HCT116 (cell line): ENCODE measurements around the gene DOCK11.

ENCODE experiments used
- ELF1 ChIP-seq: IDR thresholded peaks from 2 replicates; pipeline ENCODE4 v1.6.1; 2012; ENCODE audit warnings: low read depth, borderline replicate concordance
- EZH2 ChIP-seq: fragments of 200-600 bp; sonication (generic); IDR thresholded peaks from 2 replicates; pipeline ENCODE4 v1.6.1; 2017; ENCODE audit warnings: antibody characterized with exemption, mixed run types
- EZH2phosphoT487 ChIP-seq: fragments of 200-600 bp; IDR thresholded peaks from 2 replicates; pipeline ENCODE4 v1.6.1; 2018; ENCODE audit warnings: antibody characterized with exemption, borderline replicate concordance
- JUND ChIP-seq: IDR thresholded peaks from 2 replicates; pipeline ENCODE4 v1.6.1; 2012
- POLR2A ChIP-seq: IDR thresholded peaks from 2 replicates; pipeline ENCODE4 v1.7.0; 2011; ENCODE audit warnings: borderline replicate concordance; ENCODE audit not compliant: insufficient read depth, insufficient read length; ENCODE audit errors: extremely low read depth
- POLR2AphosphoS5 ChIP-seq: IDR thresholded peaks from 2 replicates; pipeline ENCODE4 v1.6.1; 2011; ENCODE audit warnings: mild to moderate bottlenecking, low read depth, low read length, moderate library complexity
- RAD21 ChIP-seq: IDR thresholded peaks from 2 replicates; pipeline ENCODE4 v1.6.1; 2012; ENCODE audit warnings: low read depth, mild to moderate bottlenecking
- SIN3A ChIP-seq: IDR thresholded peaks from 2 replicates; pipeline ENCODE4 v1.6.1; 2012; ENCODE audit warnings: low read depth
- TCF7L2 ChIP-seq: IDR thresholded peaks from 2 replicates; pipeline ENCODE4 v1.7.0; 2011; ENCODE audit warnings: borderline replicate concordance, inconsistent platforms; ENCODE audit not compliant: insufficient read depth, insufficient read length; ENCODE audit errors: extremely low read depth
- TF ChIP-seq, protein P1 (sequence below), 3 experiments: fragments of 200-600 bp in 1 of 3; sonication (generic) in 1 of 3; IDR thresholded peaks in 2 of 3; conservative IDR thresholded peaks in 1 of 3; 2 replicates each; pipeline ENCODE4 v1.5.1; 2012 to 2017; ENCODE audit warnings: low read depth in 2 of 3, low read length in 2 of 3, antibody characterized with exemption in 1 of 3, borderline replicate concordance in 1 of 3, control low read depth in 1 of 3, mild to moderate bottlenecking in 1 of 3, mixed read lengths in 1 of 3, mixed run types in 1 of 3, moderate library complexity in 1 of 3; ENCODE audit not compliant: insufficient read depth in 1 of 3
- TF ChIP-seq, protein P2 (sequence below): IDR thresholded peaks from 2 replicates; pipeline ENCODE4 v1.6.1; 2012; ENCODE audit warnings: low read depth
- TF ChIP-seq, protein P3 (sequence below): IDR thresholded peaks from 2 replicates; pipeline ENCODE4 v1.6.1; 2011; ENCODE audit warnings: mild to moderate bottlenecking, low read length, moderate library complexity; ENCODE audit not compliant: insufficient replicate concordance; ENCODE audit errors: extremely low read depth
- TF ChIP-seq, protein P4 (sequence below): IDR thresholded peaks from 2 replicates; pipeline ENCODE4 v1.6.1; 2012
- TF ChIP-seq, protein P5 (sequence below): IDR thresholded peaks from 2 replicates; pipeline ENCODE4 v1.6.1; 2012

DNA sequence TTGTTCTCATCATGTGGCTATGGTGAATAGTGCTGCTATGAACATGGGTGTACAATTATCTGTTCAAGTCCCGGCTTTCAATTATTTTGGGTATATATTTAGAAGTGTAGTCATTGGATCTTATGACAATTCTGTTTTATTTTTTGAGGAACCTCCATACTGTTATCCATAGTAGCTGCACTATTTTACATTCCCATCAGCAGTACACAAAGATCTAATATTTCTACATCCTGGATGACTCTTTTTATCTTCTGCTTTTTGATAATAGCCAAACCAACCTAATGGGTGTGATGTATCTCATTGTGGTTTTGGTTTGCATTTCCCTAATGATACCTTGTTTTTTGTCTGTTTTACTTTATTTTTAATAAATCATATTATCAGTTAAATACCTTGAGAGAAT, 218.9 kb downstream of the DOCK11 start:
- TF ChIP-seq, protein P1, sequence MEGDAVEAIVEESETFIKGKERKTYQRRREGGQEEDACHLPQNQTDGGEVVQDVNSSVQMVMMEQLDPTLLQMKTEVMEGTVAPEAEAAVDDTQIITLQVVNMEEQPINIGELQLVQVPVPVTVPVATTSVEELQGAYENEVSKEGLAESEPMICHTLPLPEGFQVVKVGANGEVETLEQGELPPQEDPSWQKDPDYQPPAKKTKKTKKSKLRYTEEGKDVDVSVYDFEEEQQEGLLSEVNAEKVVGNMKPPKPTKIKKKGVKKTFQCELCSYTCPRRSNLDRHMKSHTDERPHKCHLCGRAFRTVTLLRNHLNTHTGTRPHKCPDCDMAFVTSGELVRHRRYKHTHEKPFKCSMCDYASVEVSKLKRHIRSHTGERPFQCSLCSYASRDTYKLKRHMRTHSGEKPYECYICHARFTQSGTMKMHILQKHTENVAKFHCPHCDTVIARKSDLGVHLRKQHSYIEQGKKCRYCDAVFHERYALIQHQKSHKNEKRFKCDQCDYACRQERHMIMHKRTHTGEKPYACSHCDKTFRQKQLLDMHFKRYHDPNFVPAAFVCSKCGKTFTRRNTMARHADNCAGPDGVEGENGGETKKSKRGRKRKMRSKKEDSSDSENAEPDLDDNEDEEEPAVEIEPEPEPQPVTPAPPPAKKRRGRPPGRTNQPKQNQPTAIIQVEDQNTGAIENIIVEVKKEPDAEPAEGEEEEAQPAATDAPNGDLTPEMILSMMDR (IDR thresholded peaks at IDR 0.05 in 2 of 3, conservative IDR thresholded peaks at IDR 0.05 in 1 of 3; ENCODE audit: borderline replicate concordance in 1 of 3, insufficient read depth in 1 of 3, low read depth in 2 of 3, low read length in 2 of 3): no peak
- TF ChIP-seq, protein P2, sequence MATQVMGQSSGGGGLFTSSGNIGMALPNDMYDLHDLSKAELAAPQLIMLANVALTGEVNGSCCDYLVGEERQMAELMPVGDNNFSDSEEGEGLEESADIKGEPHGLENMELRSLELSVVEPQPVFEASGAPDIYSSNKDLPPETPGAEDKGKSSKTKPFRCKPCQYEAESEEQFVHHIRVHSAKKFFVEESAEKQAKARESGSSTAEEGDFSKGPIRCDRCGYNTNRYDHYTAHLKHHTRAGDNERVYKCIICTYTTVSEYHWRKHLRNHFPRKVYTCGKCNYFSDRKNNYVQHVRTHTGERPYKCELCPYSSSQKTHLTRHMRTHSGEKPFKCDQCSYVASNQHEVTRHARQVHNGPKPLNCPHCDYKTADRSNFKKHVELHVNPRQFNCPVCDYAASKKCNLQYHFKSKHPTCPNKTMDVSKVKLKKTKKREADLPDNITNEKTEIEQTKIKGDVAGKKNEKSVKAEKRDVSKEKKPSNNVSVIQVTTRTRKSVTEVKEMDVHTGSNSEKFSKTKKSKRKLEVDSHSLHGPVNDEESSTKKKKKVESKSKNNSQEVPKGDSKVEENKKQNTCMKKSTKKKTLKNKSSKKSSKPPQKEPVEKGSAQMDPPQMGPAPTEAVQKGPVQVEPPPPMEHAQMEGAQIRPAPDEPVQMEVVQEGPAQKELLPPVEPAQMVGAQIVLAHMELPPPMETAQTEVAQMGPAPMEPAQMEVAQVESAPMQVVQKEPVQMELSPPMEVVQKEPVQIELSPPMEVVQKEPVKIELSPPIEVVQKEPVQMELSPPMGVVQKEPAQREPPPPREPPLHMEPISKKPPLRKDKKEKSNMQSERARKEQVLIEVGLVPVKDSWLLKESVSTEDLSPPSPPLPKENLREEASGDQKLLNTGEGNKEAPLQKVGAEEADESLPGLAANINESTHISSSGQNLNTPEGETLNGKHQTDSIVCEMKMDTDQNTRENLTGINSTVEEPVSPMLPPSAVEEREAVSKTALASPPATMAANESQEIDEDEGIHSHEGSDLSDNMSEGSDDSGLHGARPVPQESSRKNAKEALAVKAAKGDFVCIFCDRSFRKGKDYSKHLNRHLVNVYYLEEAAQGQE: no peak
- TF ChIP-seq TCF7L2 (no peak), POLR2A (no peak), EZH2 (no peak), EZH2phosphoT487 (no peak), RAD21 (no peak), POLR2AphosphoS5 (no peak), ELF1 (no peak), SIN3A (no peak), JUND (no peak)
- TF ChIP-seq, protein P3, sequence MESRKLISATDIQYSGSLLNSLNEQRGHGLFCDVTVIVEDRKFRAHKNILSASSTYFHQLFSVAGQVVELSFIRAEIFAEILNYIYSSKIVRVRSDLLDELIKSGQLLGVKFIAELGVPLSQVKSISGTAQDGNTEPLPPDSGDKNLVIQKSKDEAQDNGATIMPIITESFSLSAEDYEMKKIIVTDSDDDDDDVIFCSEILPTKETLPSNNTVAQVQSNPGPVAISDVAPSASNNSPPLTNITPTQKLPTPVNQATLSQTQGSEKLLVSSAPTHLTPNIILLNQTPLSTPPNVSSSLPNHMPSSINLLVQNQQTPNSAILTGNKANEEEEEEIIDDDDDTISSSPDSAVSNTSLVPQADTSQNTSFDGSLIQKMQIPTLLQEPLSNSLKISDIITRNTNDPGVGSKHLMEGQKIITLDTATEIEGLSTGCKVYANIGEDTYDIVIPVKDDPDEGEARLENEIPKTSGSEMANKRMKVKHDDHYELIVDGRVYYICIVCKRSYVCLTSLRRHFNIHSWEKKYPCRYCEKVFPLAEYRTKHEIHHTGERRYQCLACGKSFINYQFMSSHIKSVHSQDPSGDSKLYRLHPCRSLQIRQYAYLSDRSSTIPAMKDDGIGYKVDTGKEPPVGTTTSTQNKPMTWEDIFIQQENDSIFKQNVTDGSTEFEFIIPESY: no peak
- TF ChIP-seq, protein P4, sequence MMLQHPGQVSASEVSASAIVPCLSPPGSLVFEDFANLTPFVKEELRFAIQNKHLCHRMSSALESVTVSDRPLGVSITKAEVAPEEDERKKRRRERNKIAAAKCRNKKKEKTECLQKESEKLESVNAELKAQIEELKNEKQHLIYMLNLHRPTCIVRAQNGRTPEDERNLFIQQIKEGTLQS: no peak
- TF ChIP-seq, protein P5, sequence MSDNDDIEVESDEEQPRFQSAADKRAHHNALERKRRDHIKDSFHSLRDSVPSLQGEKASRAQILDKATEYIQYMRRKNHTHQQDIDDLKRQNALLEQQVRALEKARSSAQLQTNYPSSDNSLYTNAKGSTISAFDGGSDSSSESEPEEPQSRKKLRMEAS: no peak
